HTR-8/SVneo (cell line): Measurements from ENCODE around the gene TOP3A.

ENCODE experiments used
- DNase-seq: peaks from one replicate; pipeline ENCODE4 v3.0.0; 2011; ENCODE audit warnings: low spot score, mixed read lengths; ENCODE audit not compliant: insufficient read length
- FAIRE-seq: peaks from 2 replicates; lab custom pipeline; 2011; peaks lifted over from hg19 to GRCh38; lab: Jason Lieb, UNC

TOP3A gene

DNA sequence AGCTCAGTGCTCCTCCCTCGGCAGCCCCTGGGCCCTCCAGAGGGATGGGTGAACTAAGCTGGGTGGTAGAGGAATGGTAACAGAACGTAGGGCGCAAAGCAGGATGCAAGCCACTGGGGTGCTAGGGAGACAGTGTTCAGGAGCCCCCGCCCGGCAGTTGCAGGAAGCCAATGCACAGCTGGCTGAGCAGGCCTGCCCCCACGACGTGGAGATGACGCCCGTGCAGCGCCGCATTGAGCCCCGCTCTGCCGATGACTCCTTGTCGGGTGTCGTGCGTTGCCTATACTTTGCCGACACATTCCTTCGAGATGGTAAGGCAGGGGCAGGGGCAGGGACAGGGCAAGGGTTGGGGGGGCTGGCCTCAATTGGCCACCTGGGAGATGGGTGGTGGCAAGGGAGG, 76.5 kb downstream of the TOP3A start:
- FAIRE-seq = no peak
- no peak for DNase-seq

DNA sequence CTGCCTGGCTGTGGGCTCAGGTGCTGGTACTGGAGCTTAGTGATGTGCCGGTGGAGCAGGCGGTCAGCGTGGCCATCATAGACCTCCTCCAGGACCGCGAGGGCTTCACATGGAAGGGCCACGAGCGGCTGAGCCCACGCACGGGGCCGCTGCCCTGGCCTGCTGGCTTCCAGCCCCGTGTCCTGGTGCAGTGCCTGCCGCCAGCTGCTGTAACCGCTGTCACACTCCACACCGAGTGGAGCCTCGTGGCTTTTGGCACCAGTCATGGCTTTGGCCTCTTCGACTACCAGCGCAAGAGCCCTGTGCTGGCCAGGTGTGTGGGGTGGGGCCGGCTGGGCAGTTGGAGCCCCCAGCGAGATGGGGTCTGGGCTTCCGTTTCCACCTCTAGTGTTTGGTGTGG, 77.3 kb downstream of the TOP3A start:
- DNase-seq (no peak), FAIRE-seq (peak; percentile 49)

DNA sequence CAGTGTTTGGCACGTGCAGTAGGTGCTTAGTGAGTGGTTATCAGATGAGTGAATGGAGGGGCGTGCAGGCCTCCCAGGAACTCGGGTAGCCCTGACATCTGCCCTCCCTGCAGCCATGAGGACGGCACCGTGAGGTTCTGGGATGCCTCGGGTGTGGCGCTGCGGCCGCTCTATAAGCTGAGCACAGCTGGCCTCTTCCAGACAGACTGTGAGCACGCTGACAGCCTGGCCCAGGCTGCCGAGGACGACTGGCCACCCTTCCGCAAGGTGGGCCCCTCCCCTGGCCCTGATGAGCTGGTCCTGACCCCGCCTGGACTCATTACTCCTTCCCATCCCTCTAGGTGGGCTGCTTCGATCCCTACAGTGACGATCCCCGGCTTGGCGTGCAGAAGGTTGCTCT, 78.3 kb downstream of the TOP3A start:
- FAIRE-seq (no peak), DNase-seq (no peak)

DNA sequence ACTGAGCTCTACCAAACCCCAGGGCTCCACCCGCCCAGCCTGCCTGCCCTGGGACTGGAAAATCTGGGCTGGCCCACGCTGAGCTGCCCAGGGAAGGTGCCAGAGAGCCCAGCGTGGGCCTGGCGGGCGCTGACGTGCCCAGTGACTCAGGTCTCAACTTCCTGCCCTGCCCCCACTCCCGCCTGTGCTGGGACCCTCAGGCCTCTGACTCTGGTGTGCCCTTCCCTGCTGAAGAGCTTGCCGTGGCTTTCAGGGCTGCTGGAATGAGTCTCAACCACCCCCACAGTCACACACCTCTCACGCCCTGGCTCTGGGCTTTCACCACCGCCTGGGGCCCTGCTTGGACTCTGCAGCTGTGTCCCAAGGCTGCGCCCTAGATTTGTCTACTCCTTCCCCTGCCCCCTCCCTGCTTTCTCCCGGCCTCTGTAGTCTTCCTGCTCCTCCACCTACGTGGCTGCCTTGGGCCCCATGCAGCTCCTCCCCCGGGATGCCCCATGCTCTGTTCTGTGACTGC, 79.0 kb downstream of the TOP3A start:
- DNase-seq = peak; percentile 88
- peak; percentile 98 for FAIRE-seq

DNA sequence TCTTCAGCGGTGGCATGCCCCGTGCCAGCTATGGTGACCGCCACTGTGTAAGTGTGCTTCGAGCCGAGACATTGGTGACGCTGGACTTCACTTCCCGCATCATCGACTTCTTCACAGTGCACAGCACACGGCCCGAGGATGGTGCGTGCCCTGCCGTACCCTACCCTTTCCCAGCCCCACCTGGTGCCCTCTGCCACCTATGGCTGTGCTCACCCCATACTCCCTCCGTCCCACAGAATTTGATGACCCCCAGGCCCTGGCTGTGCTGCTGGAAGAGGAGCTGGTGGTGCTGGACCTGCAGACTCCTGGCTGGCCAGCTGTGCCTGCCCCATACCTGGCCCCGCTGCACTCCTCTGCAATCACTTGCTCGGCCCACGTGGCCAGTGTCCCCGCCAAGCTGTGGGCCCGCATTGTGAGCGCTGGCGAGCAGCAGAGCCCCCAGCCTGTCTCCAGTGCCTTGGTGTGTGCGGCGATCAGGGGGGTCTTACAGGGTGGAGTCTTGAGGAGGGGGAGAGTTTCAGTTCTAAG, 79.9 kb downstream of the TOP3A start:
- DNase-seq (no peak), FAIRE-seq (no peak)

DNA sequence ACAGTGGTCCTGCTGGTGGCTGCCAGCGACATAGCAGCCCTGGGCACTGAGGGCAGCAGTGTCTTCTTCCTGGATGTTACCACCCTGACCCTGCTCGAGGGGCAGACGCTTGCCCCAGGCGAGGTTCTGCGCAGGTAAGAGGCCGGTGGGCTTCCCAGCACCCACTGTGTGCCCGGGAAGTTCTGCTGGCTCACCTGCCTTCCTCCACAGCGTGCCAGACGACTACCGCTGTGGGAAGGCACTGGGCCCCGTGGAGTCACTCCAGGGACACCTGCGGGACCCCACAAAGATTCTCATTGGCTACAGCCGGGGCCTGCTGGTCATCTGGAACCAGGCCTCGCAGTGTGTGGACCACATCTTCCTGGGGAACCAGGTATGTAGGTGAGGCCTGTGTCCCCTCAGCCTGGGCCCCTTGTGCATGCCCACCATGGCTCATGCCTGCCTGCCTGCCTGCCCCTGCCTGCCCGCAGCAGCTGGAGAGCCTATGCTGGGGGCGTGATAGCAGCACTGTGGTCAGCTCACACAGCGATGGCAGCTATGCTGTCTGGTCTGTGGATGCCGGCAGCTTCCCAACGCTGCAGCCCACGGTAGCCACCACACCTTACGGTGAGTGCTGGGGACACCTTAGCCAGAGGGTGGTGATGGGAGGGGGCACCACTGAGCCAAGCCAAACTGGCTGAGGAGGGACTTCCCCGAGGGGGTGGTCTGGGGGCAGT, 80.8 kb downstream of the TOP3A start:
- no peak for FAIRE-seq

DNA sequence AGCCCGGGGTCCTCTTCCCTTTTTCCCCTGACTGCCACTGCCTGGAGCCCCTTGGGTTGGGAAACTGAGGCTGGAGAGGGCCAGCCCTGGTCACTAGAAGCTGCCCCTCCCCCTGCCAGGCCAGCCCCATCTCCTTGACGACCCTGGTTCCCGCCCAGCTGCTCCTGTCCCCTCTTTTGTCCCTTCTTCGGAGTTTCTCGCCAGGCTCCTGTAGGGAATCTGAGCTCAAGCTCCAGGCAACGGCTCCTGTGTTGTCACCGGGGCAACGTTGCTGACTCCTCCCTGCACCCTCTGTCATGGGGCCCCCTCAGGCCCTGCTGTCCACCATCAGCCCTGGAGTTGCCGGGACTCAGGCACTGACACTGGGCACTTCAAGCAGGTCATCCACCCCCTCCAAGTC, 83.6 kb downstream of the TOP3A start:
- DNase-seq (no peak), FAIRE-seq (no peak)

More for the DNA sequence above, 80.8 kb downstream of the TOP3A start:
- DNase-seq = no peak

DNA sequence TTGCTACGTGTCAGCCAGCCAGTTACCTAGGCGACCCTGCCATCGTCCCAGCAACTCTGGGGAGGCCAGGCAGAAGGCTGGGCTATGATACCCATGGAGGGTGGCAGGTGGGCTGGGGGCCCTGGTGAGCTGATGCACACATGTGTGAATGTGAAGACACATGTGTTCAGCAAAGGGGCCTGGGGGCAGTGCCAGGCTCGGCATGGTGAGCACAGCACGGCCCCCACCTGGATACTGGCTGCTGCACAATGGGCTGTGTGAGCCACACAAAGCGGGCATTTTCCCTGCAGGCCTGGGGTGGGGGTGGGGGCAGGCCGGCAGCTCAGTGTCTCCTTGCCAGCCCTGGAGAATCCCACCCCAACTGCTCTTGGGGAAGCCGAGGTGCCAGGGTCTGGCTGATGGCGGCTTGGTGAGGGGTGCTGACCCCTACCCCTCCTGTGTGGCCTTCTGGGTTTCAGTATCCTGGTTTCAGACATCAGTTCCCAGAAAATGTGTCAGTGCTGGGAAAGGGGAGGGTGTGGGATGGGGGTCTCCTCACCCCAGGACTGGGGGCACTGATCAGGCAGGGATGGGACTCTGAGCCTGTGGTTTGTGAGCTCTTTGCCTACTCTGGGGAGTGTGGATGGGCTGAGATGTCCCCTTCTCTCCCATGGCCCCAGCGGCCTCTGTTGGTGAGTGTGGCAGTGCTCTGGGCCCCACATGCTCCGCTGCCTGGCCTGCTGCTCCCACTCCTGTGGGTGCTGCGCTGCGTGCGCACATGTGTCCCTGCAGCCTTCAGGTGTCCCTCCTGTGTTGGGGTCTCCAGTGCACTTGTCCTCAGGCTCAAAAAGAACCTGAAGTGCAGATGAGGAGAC, 84.3 kb downstream of the TOP3A start:
- FAIRE-seq = no peak
- no peak for DNase-seq

DNA sequence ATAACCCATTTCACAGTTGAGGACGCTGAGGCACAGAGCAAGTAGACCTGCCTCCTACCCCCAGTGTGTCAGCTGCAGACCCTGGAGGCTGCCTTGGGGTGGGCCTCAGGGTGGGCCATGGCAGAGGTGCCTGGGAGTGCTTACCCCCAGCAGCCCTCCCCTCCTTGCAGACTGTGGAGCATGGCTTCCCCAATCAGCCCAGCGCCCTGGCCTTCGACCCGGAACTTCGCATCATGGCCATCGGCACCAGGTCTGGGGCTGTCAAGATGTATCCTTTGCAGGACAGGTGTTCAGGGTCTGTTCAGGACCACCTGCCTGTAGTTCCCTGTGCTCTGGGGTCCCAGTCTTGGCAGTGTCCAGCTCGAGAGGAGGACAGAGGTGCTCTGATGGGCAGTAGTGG, 85.0 kb downstream of the TOP3A start:
- peak; percentile 42 for FAIRE-seq

DNA sequence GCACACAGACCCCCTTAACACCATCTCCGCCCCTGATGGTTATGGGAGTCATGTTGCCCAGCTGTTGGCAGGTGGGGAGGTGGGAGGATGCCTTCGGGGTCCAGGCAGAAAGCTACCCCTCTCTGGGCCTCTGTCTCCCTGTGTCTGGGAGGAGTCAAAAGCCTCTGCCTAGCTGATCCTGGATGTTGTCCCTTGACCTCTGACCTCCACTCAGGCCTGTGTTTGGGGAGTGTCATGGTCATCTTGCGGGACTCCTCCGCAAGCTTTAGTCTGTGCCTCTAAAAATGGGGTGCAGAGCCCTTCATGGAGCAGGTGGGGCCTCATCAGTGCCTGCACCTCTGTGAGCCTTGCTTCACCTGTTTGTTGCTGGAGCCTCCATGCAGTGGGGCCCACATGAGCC, 85.5 kb downstream of the TOP3A start:
- FAIRE-seq (no peak), DNase-seq (no peak)

More for the DNA sequence above, 85.0 kb downstream of the TOP3A start:
- no peak for DNase-seq

DNA sequence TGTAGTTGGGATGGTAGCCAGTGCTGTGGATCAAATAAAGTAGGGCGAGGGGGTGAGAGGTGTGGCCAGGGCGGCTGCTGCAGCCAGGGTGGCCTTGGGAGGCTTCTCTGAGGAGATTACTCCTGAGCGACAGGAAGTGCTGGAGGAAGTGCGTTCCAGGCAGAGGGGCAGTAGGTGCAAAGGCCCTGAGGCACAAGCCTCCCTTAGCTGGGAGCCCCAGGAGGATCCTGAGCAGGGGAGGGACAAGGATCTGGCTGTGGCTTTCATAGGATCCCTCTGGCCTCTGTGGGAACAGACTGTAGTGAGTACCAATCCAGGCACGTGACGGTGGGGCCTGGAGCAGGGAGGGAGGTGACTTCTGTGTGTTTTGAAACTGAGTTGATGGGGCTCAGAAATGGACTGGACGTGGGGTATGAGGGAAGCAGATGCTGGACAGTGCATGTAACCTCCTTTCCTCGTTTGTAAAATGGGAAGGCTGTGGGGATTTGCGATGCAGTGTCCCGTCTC, 86.6 kb downstream of the TOP3A start:
- DNase-seq (no peak), FAIRE-seq (peak; percentile 44)

DNA sequence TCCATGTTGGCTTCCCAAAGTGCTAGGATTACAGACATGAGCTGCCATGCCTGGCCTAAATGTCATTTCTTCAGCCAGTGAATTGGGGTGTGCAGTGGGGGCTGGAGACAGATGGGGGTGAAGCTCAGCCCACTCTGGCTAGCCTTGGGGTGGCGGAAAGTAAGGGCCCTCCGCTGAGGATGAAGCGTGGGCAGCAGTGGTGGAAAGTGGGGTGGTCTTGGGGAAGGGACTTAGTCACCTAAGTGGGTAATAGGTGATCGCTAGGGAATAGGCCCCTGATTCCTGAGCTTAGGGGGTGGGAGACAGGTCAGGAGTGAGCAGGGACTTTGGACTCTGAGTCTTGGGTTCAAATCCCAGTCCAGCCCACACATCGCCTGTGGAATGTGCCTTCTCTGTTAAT, 87.2 kb downstream of the TOP3A start:
- DNase-seq (no peak), FAIRE-seq (no peak)

DNA sequence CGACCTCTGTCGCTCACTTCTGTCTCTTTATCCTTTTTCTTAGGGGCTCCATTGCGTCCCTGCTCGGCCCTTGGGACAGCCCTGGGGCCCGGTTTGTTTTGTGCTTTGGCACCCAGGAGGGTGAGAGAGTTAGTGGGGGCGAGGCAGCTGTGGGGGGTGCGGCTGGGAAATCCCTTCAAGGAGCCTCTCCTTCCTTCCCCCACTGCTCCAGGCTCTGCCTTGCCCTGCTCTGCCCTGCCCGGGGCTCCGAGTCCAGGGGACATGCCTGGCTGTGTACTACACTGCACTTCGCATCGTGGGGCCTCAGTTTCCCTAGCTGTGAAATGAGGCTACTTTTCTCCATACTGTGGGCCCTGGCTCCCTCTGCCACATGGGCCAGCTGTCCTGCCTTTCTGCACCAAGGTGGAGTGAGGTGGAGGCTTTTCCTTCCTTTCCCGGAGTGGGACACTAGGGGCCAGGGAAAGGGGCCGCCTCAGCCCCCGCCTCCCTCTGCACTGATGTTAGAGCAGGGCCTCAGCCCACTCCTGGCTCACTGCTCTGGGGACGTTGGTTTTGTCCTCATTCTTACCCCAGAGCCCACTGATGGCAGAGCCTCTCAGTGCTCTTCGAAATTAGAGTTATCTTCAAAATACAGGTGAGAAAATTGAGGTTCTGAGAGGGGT, 88.4 kb downstream of the TOP3A start:
- no peak for DNase-seq
- peak; percentile 72 for FAIRE-seq

DNA sequence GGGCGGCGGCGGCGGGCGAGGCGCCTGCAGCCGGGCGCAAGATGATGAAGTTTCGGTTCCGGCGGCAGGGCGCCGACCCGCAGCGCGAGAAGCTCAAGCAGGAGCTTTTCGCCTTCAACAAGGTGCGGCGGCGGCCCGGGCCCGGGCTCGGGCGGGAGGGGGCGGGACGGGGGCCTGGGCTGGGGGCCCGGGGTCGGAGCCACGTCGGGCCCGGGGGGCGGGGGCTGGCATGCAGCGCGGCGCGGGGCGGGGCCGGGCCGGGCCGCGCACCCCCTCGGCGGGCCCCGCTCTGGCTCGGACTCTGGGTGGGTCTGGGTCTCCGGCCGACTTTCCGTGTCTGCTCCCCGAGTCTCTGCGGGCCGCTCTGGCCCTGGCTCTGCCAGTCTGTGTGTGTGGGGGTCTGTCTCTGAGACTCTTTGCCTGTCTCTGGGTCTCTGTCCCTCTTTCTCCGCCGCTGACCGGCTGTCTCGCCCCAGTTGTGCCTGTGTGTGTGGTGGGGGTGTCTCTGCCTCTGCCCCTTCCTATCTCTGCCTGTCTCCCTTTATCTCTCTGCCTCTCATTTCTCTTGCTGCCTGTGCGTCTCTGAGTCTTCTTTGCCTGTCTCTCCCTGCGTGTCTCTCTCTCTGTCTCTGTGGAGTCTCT, 89.0 kb downstream of the TOP3A start:
- no peak for DNase-seq

DNA sequence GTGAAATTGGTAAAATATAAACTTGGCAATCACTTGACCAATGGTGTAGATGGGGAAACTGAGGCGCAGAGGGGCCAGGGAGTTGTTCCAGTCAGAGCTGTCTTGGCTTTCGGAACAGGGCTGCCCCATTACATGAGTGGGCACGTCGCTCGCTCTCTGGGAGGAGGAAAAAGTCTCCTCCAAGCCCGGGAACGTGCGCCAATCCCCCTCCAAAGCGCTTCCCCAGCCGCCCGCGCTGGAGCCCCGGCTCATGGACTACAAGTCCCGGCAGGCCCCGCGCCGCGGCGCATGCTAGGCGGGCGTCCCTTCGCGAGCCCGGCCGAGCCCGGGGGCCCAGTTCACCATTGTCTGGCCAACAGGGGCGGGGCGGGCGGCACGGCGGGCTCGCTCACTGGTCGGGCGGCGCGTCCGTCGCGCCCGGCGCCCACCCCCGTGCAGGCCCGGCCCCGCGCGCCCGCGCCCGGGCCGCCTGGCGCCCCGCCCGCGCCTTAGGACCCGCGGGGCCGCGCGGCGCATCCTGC, 89.6 kb downstream of the TOP3A start, which contains the start of gene LLGL1:
Gene LLGL1 (plus strand): TSS at position 515 of the 521 bp plus-strand sequence. CDS start 48 bp downstream, outside the sequence.
- DNase-seq = peak; percentile 100
- peak; percentile 99 for FAIRE-seq

More for the DNA sequence above, 89.0 kb downstream of the TOP3A start:
- FAIRE-seq = peak; percentile 69

DNA sequence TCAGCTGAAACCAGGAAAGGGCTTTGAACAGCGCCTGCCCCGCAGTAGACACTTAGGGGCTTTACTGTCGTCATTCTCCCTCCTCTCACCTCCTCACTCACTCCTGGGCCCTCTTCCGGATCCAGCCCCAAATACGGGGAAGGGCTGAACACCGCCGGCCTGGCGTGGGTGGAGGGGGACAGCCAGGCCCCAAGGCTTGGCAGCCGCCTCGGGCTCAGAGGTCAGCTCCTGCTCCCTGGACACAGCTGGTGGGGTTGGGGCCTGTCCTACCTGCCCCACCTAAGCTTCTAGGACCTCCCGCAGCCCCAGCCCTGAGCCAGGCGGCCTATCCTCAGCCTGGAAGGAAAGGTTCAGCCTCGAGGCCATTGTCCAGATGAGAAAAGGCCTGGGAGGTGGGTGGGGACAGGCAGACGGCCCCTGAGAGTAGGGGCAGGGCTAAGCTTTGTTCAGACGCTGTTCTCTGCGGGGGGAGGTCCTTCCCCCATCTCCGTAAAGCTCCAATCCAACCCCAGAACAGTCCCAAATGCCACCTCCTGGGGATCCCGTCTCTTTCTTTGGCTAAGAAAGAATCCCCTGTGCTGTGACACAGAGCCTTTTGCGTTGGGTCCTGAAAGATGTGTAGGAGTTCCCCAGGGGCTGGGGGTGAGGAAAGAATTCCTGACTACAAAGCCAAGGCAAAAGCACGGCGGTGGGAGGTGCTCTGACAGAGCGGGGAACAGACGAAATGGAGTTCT, 90.2 kb downstream of the TOP3A start:
- peak; percentile 71 for FAIRE-seq
- no peak for DNase-seq

DNA sequence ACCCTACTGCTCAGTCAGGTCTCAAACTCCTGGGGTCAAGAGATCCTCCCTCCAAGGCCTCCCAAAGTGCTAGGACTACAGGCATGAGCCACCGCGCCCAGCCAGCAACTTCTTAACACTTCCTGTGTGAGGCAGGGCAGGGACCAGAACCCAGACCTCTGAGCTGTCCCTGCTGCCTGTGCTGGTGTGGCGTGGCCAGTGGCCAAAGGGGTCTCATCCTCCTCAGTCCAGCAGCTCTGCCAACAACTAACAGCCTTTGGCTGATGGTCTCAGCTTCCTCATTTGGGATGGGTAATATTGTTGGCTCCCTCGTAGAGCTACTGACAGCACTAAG, 90.8 kb downstream of the TOP3A start:
- FAIRE-seq (peak; percentile 33), DNase-seq (no peak)
